Epithelial cell of esophagus (primary cell): Measurements from ENCODE around the gene CLCN7.
"Not testable (repeated sequence)": the region's sequence is repeated elsewhere in the genome, so short reads cannot be mapped to it uniquely, and the experiment has no call there.

ENCODE experiments used
- DNase-seq: peaks from one replicate; pipeline ENCODE4 v3.0.0; 2010; ENCODE audit warnings: low read depth
- H3K4me3 ChIP-seq: 2 replicates; pipeline ENCODE4 v1.5.1; 2011; ENCODE audit warnings: mild to moderate bottlenecking, low read length, control low read depth
- CTCF ChIP-seq: IDR thresholded peaks from 2 replicates; pipeline ENCODE4 v1.5.1; 2011; ENCODE audit warnings: low read depth, mild to moderate bottlenecking, low read length, control low read depth, inconsistent platforms; ENCODE audit not compliant: insufficient read depth; ENCODE audit errors: missing control alignments

Gene CLCN7

GRCh38 chr16:1487395-1488053 is 12.7 kb upstream of the CLCN7 start:
- no peak overlapping the region for H3K4me3 ChIP-seq
- no peak for TF ChIP-seq CTCF
- no peak for DNase-seq

- no peak for TF ChIP-seq CTCF
- H3K4me3 ChIP-seq = no peak overlapping the region
- DNase-seq = no peak
Observed at GRCh38 chr16:1486551-1487390, 11.9 kb upstream of the CLCN7 start.

GRCh38 chr16:1485847-1486496 is 11.1 kb upstream of the CLCN7 start:
- no peak for DNase-seq
- no peak overlapping the region for H3K4me3 ChIP-seq
- TF ChIP-seq CTCF = no peak

- DNase-seq = no peak
- H3K4me3 ChIP-seq = no peak overlapping the region
- TF ChIP-seq CTCF = no peak
Observed at GRCh38 chr16:1481906-1482835, 7.3 kb upstream of the CLCN7 start.

- not testable (repeated sequence) for H3K4me3 ChIP-seq, DNase-seq
Observed at GRCh38 chr16:1478937-1479336, 4.1 kb upstream of the CLCN7 start.

GRCh38 chr16:1477033-1477432 is 2.2 kb upstream of the CLCN7 start:
- no peak for DNase-seq
- H3K4me3 ChIP-seq = no peak overlapping the region
- no peak for TF ChIP-seq CTCF

GRCh38 chr16:1475552-1476114 is 805 bp upstream of the CLCN7 start:
- peak overlapping the region; percentile 80 for H3K4me3 ChIP-seq
- TF ChIP-seq CTCF = no peak
- DNase-seq = no peak
